H1 (cell line): ENCODE results near the gene TSSC4. TPM values are rescaled to one million over a fixed set of nuclear protein-coding genes. Genes with fewer than 3 reads are reported as not detected.

Experiments used
- CTCF ChIA-PET: fragments of 300-600 bp; sonication (Branson Sonifier 250); formaldehyde crosslinking; loops from one replicate; lab custom pipeline; 2021; ENCODE audit not compliant: partially characterized antibody; lab: Charles Lee
- POLR2A ChIA-PET: fragments of 300-600 bp; sonication (Branson Sonifier 250); formaldehyde crosslinking; loops from one replicate; lab custom pipeline; 2021; ENCODE audit warnings: inconsistent platforms; ENCODE audit not compliant: partially characterized antibody; lab: Charles Lee
- DNase-seq, 2 experiments: peaks; one replicate each; pipeline versions ENCODE4 v3.0.0 to v3.0.0-alpha.2; 2010 to 2022; ENCODE audit warnings: low spot score in 2 of 2, low read depth in 1 of 2, mixed read lengths in 1 of 2
- FAIRE-seq: peaks from 2 replicates; lab custom pipeline; 2011; peaks lifted over from hg19 to GRCh38; lab: Jason Lieb, UNC
- H2AFZ ChIP-seq: 2 replicates; pipeline ENCODE4 v1.8.1; 2012; ENCODE audit warnings: low read length, inconsistent platforms
- H2AK5ac ChIP-seq: 2 replicates; pipeline ENCODE4 v1.6.1; 2013; ENCODE audit warnings: low read depth, low read length
- H2BK120ac ChIP-seq: replicated peaks from 2 replicates; pipeline ENCODE3; 2013; ENCODE audit warnings: low read depth, low read length, inconsistent platforms
- H2BK12ac ChIP-seq: 2 replicates; pipeline ENCODE4 v1.6.1; 2013; ENCODE audit warnings: low read depth, low read length
- H2BK15ac ChIP-seq: 2 replicates; pipeline ENCODE4 v1.6.1; 2013; ENCODE audit warnings: low read length
- H2BK20ac ChIP-seq: 2 replicates; pipeline ENCODE4 v1.6.1; 2013; ENCODE audit warnings: low read length
- H2BK5ac ChIP-seq: 2 replicates; pipeline ENCODE4 v1.6.1; 2013; ENCODE audit warnings: low read depth, low read length
- H3K14ac ChIP-seq: 2 replicates; pipeline ENCODE4 v1.6.1; 2013; ENCODE audit warnings: inconsistent platforms; ENCODE audit not compliant: insufficient read length
- H3K18ac ChIP-seq: 2 replicates; pipeline ENCODE4 v1.6.1; 2013; ENCODE audit warnings: low read length; ENCODE audit errors: extremely low read depth
- H3K23ac ChIP-seq: 2 replicates; pipeline ENCODE4 v1.6.1; 2013; ENCODE audit warnings: inconsistent platforms; ENCODE audit not compliant: insufficient read length
- H3K23me2 ChIP-seq: 2 replicates; pipeline ENCODE4 v1.6.1; 2013; ENCODE audit warnings: low read depth, low read length
- H3K27ac ChIP-seq: 2 replicates; pipeline ENCODE4 v1.6.1; 2011; ENCODE audit warnings: low read depth, low read length, inconsistent platforms
- H3K27me3 ChIP-seq, 4 experiments: replicated peaks in 1 of 4; 1 replicate in 1 of 4; 2 replicates in 3 of 4; pipeline versions ENCODE4 v1.6.1 to v1.8.1; 2011 to 2013; ENCODE audit warnings: low read length in 3 of 4, mild to moderate bottlenecking in 3 of 4, inconsistent platforms in 2 of 4, mixed read lengths in 2 of 4, moderate library complexity in 1 of 4; ENCODE audit not compliant: control insufficient read depth in 3 of 4, insufficient read depth in 3 of 4; ENCODE audit errors: extremely low read depth in 1 of 4
- H3K36me3 ChIP-seq, 4 experiments: 2 replicates each; pipeline versions ENCODE4 v1.6.1 to v1.8.1; 2011 to 2013; ENCODE audit warnings: mild to moderate bottlenecking in 4 of 4, low read length in 3 of 4, moderate library complexity in 2 of 4, control low read depth in 1 of 4, inconsistent platforms in 1 of 4; ENCODE audit not compliant: insufficient read depth in 4 of 4, control insufficient read depth in 2 of 4
- H3K4ac ChIP-seq: replicated peaks from 2 replicates; pipeline ENCODE3; 2013; ENCODE audit warnings: low read length, low read depth, mixed read lengths, inconsistent platforms; ENCODE audit not compliant: insufficient read length
- H3K4me1 ChIP-seq, 4 experiments: replicated peaks in 1 of 4; 1 replicate in 1 of 4; 2 replicates in 3 of 4; pipeline versions ENCODE4 v1.6.1 to v1.8.1; 2011 to 2013; ENCODE audit warnings: low read length in 3 of 4, inconsistent platforms in 2 of 4, mixed read lengths in 1 of 4; ENCODE audit not compliant: insufficient read depth in 4 of 4, control insufficient read depth in 3 of 4
- H3K4me2 ChIP-seq, 2 experiments: 2 replicates each; pipeline versions ENCODE4 v1.6.1 to v1.8.1; 2011 to 2013; ENCODE audit warnings: low read depth in 2 of 2, low read length in 2 of 2, control low read depth in 1 of 2, inconsistent platforms in 1 of 2, mild to moderate bottlenecking in 1 of 2; ENCODE audit not compliant: insufficient read depth in 1 of 2
- H3K4me3 ChIP-seq, 4 experiments: fragments of 200-600, 300-600 bp in 1 of 4; sonication (generic), shearing (Covaris generic), sonication (Bioruptor Twin) in 1 of 4; 2 replicates each; pipeline versions ENCODE4 v1.5.1 to v1.8.1; 2011 to 2016; ENCODE audit warnings: low read length in 4 of 4, low read depth in 3 of 4, control low read depth in 2 of 4, inconsistent platforms in 2 of 4, mild to moderate bottlenecking in 2 of 4, mixed read lengths in 1 of 4, moderate library complexity in 1 of 4; ENCODE audit not compliant: insufficient read depth in 2 of 4; ENCODE audit errors: extremely low read depth in 1 of 4
- H3K56ac ChIP-seq: replicated peaks from 2 replicates; pipeline ENCODE3; 2013; ENCODE audit warnings: low read depth, mild to moderate bottlenecking, mixed read lengths, low read length, inconsistent platforms; ENCODE audit not compliant: insufficient read length
- H3K79me1 ChIP-seq: 2 replicates; pipeline ENCODE4 v1.6.1; 2013; ENCODE audit warnings: low read depth, low read length, control low read depth
- H3K79me2 ChIP-seq, 2 experiments: 2 replicates each; pipeline versions ENCODE4 v1.6.1 to v1.8.1; 2012 to 2013; ENCODE audit warnings: low read length in 2 of 2, mild to moderate bottlenecking in 2 of 2, inconsistent platforms in 1 of 2; ENCODE audit not compliant: insufficient read depth in 2 of 2, control insufficient read depth in 1 of 2
- H3K9ac ChIP-seq, 4 experiments: replicated peaks in 1 of 4; 1 replicate in 1 of 4; 2 replicates in 3 of 4; pipeline versions ENCODE4 v1.6.1 to v1.8.1; 2011 to 2013; ENCODE audit warnings: low read depth in 3 of 4, low read length in 3 of 4, control low read depth in 2 of 4, mild to moderate bottlenecking in 2 of 4, moderate library complexity in 2 of 4, inconsistent platforms in 1 of 4; ENCODE audit errors: extremely low read depth in 1 of 4
- H3K9me3 ChIP-seq, 2 experiments: 2 replicates each; pipeline versions ENCODE4 v1.6.1 to v1.8.1; 2012 to 2013; ENCODE audit warnings: mild to moderate bottlenecking in 2 of 2, moderate library complexity in 2 of 2, control low read depth in 1 of 2, inconsistent platforms in 1 of 2, low read depth in 1 of 2, low read length in 1 of 2, mixed read lengths in 1 of 2; ENCODE audit not compliant: insufficient read depth in 2 of 2
- H4K20me1 ChIP-seq, 2 experiments: replicated peaks in 1 of 2; 2 replicates each; pipeline versions ENCODE3 to v1.8.1; 2011 to 2013; ENCODE audit warnings: inconsistent platforms in 2 of 2, low read length in 2 of 2, mild to moderate bottlenecking in 1 of 2; ENCODE audit not compliant: insufficient read depth in 2 of 2, control insufficient read depth in 1 of 2
- H4K5ac ChIP-seq: 2 replicates; pipeline ENCODE4 v1.6.1; 2013; ENCODE audit warnings: low read length, low read depth, mixed read lengths, inconsistent platforms; ENCODE audit not compliant: insufficient read length
- H4K8ac ChIP-seq: 2 replicates; pipeline ENCODE4 v1.8.0; 2013; ENCODE audit warnings: mild to moderate bottlenecking, moderate library complexity, low read length, inconsistent platforms; ENCODE audit not compliant: insufficient read depth; ENCODE audit errors: extremely low read depth
- H4K91ac ChIP-seq: replicated peaks from 2 replicates; pipeline ENCODE3; 2013; ENCODE audit warnings: low read length, mixed read lengths, inconsistent platforms; ENCODE audit not compliant: insufficient read length
- CTCF ChIP-seq, 3 experiments: IDR thresholded peaks; 1 replicate in 2 of 3; 2 replicates in 1 of 3; pipeline versions ENCODE4 v1.5.1 to v1.6.1; 2011; ENCODE audit warnings: low read length in 3 of 3, mild to moderate bottlenecking in 3 of 3, inconsistent platforms in 2 of 3, low read depth in 1 of 3, moderate library complexity in 1 of 3; ENCODE audit not compliant: insufficient read depth in 1 of 3; ENCODE audit errors: control extremely low read depth in 1 of 3
- EZH2 ChIP-seq: fragments of 200-600 bp; sonication (generic); IDR thresholded peaks from 2 replicates; pipeline ENCODE4 v1.7.1; 2012; ENCODE audit warnings: low read depth, mild to moderate bottlenecking, moderate library complexity, low read length, inconsistent platforms; ENCODE audit not compliant: severe bottlenecking
- POU5F1 ChIP-seq: IDR thresholded peaks from 2 replicates; pipeline ENCODE4 v1.6.1; 2011; ENCODE audit warnings: low read depth, mild to moderate bottlenecking, low read length, moderate library complexity
- WGBS, 2 experiments: shearing (Covaris generic) in 1 of 2; methylation state at CpG; one replicate each; pipeline versions ENCODE4 v1.1.6 to v1.1.7; 2013 to 2015; ENCODE audit warnings: low lambda C conversion rate in 2 of 2, mixed read lengths in 2 of 2, inconsistent platforms in 1 of 2, low coverage in 1 of 2, missing lambda C conversion rate in 1 of 2; ENCODE audit not compliant: insufficient replicate concordance in 2 of 2, insufficient coverage in 1 of 2, insufficient read length in 1 of 2; ENCODE audit errors: extremely low coverage in 1 of 2, missing lambda C conversion rate in 1 of 2; 5-methylcytosine and 5-hydroxymethylcytosine counted together
- polyA plus RNA-seq, 7 experiments: library from polyadenylated mRNA; depleted of rRNA in 3 of 7; stranded (reverse) in 5 of 7; unstranded in 2 of 7; fragments of >200 nt in 5 of 7; fragments of 200-250 nt in 2 of 7; gene quantifications; 1 replicate in 5 of 7; 2 replicates in 1 of 7; 4 replicates in 1 of 7; pipeline versions ENCODE4 v1.2.1 to v1.2.3, GENCODE V29; 2011 to 2013; ENCODE audit warnings: missing spikeins in 2 of 7, mixed read lengths in 2 of 7
- total RNA-seq: library from RNA; stranded (reverse); fragmentation: NEBNext Ultra II Directional; extraction: Animal tissue kit (Norgen Biotek cat#: 25700); gene quantifications from 2 replicates; pipeline ENCODE4 v1.2.1, GENCODE V29; 2021

The TSSC4 gene
- total and polyA plus RNA-seq, 2 of the 8 experiments (the other 6 are each of a cell fraction or from before 2014, with no cell fraction given) = 34.0 to 39.3 TPM

- H3K18ac ChIP-seq = no peak overlapping the region
- no peak overlapping the region; the same call in 1 of the 2 replicates for H4K8ac ChIP-seq
- no peaks in the 10 kb centered on the region; a peak in 1 of 4 replicates for H3K9me3 ChIP-seq
- no peaks in the 10 kb centered on the region for H3K36me3 ChIP-seq
- TF ChIP-seq EZH2 (no peak), POU5F1 (no peak), CTCF (IDR thresholded peaks at IDR 0.05; ENCODE audit: control extremely low read depth in 1 of 3, insufficient read depth in 1 of 3, low read depth in 1 of 3, low read length in 3 of 3) (no peak)
- H4K91ac ChIP-seq = no peak overlapping the region
- H3K27ac ChIP-seq = no peak overlapping the region
- no peak overlapping the region for H4K5ac ChIP-seq
- no peak overlapping the region for H2AFZ ChIP-seq
- H3K79me2 ChIP-seq = no peaks in the 10 kb centered on the region
- H2BK120ac ChIP-seq = no peak overlapping the region
- H3K9ac ChIP-seq = no peak overlapping the region
- H3K23me2 ChIP-seq = peaks cover 13% of the 10 kb centered on the region; the same call in 1 of the 2 replicates
- no peak for DNase-seq
- peaks cover 0 to 6% (median 0%) of the 10 kb centered on the region in 4 experiments; a peak in 2 of 7 replicates for H3K27me3 ChIP-seq
- H3K4ac ChIP-seq = no peak overlapping the region
- H2BK20ac ChIP-seq = no peak overlapping the region
- H2BK12ac ChIP-seq = no peak overlapping the region
- no peak overlapping the region for H3K14ac ChIP-seq
- ChIA-PET POLR2A (interaction anchor here (0.9 kb wide), 1 partner anchor 20 kb away, joined by 3 read pairs; no protein-coding TSS in a partner anchor), CTCF (interaction anchor here (0.6 to 11.5 kb wide), 7 partner anchors 12 to 536 kb away, joined by 3 to 359 read pairs (median 4); no protein-coding TSS in a partner anchor)
- peaks cover 0 to 2% (median 0%) of the 10 kb centered on the region in 4 experiments; a peak in 1 of 7 replicates for H3K4me1 ChIP-seq
- peaks cover 0 to 14% of the 10 kb centered on the region in 2 experiments for H4K20me1 ChIP-seq
- no peak overlapping the region for H2BK5ac ChIP-seq
- H2AK5ac ChIP-seq = no peak overlapping the region
- H3K4me2 ChIP-seq = no peak overlapping the region
- no peak for FAIRE-seq
- no peak overlapping the region for H3K4me3 ChIP-seq
- no peak overlapping the region for H3K23ac ChIP-seq
- H3K79me1 ChIP-seq = no peaks in the 10 kb centered on the region
- no peak overlapping the region for H2BK15ac ChIP-seq
- H3K56ac ChIP-seq = no peak overlapping the region
- WGBS, 2 experiments = 88% methylated on average over 27 of the region's 28 CpGs; no CpG with 5 or more reads in 1 of the 2 experiments
Measured at GRCh38 chr11:2424811-2425495, 24.4 kb downstream of the TSSC4 start.
